ENCODE measurements around the gene OPN1LW.

DNA sequence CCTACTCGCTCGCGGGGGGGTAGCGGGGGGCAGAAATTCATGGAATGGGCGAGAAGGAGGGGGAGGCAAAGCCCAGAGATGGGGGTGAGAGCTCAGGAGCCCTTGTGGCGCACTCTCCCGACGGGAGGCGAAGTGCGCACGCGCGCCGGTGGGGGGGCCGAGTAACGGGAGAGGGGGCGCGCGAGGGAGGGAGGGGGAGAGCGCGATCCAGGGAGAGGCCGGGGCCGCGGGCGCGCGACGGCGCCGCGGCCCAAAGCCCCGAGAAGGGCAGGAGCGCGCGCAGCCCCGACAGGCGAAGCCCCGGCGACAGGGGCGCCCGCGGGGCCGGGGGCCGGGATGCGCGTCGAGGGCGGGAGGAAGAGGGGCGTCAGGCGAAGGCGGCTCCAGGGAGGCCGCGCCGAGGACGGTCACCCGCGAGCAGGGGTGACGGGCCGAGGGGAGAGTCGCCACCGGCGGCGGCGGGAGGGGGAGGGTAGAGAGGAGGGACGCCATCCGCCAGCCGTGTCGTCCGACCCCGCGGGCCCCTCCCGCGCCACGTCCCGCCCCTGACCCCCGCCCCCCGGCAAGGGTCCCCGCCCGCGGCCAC is 46.9 kb upstream of the OPN1LW start:
- TF ChIP-seq, protein P1, sequence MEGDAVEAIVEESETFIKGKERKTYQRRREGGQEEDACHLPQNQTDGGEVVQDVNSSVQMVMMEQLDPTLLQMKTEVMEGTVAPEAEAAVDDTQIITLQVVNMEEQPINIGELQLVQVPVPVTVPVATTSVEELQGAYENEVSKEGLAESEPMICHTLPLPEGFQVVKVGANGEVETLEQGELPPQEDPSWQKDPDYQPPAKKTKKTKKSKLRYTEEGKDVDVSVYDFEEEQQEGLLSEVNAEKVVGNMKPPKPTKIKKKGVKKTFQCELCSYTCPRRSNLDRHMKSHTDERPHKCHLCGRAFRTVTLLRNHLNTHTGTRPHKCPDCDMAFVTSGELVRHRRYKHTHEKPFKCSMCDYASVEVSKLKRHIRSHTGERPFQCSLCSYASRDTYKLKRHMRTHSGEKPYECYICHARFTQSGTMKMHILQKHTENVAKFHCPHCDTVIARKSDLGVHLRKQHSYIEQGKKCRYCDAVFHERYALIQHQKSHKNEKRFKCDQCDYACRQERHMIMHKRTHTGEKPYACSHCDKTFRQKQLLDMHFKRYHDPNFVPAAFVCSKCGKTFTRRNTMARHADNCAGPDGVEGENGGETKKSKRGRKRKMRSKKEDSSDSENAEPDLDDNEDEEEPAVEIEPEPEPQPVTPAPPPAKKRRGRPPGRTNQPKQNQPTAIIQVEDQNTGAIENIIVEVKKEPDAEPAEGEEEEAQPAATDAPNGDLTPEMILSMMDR (IDR thresholded peaks at IDR 0.05; ENCODE audit: borderline replicate concordance, extremely low read depth, low read length, poor library complexity, severe bottlenecking): no peak
- TF ChIP-seq EZH2 (IDR thresholded peaks at IDR 0.05; ENCODE audit: borderline replicate concordance, low read depth, low read length, severe bottlenecking): no peak

All from DND-41 (cell line).